ENCODE measurements around the gene GKAP1.
A peak's percentile ranks its signal among the peaks of the same experiment; 100 is the strongest.
"Not testable (repeated sequence)": the region's sequence is repeated elsewhere in the genome, so short reads cannot be mapped to it uniquely, and the experiment has no call there.

GKAP1 gene

DNA sequence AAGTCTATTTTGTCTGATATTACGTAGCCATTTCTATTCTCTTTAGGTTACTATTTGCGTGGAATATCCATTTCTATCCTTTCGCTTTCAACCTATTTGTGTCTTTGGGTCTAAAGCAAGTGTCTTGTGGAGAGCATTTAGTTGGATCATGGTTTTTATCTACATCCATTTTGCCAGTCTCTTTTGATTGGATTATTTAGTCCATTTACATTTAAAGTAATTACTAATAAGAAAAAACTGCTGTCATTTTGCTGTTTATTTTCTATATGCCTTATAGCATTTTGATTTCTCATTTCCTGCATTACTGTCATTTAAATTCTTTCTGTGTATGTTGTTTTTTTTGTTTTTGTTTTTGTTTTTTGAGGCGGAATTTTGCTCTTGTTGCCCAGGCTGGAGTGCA, 83.8 kb downstream of the GKAP1 start:
- Histone ChIP-seq H3K4me1 (ENCODE audit: control insufficient read depth in 2 of 2, insufficient read depth in 2 of 2, low read length in 2 of 2) (no peaks in the 10 kb centered on the region), H3K9ac (ENCODE audit: low read depth in 1 of 2, low read length in 2 of 2) (no peak overlapping the region), H3K36me3 (ENCODE audit: control insufficient read depth in 2 of 2, insufficient read depth in 2 of 2, low read length in 2 of 2) (no peaks in the 10 kb centered on the region), H3K27ac (ENCODE audit: low read depth in 2 of 2, low read length in 2 of 2) (no peak overlapping the region), H3K27me3 (ENCODE audit: control insufficient read depth in 2 of 2, insufficient read depth in 2 of 2, low read length in 2 of 2) (no peaks in the 10 kb centered on the region), H3K9me3 (ENCODE audit: control insufficient read depth in 2 of 2, low read length in 2 of 2) (no peaks in the 10 kb centered on the region), H3K4me3 (ENCODE audit: low read length in 2 of 2) (no peak overlapping the region)

DNA sequence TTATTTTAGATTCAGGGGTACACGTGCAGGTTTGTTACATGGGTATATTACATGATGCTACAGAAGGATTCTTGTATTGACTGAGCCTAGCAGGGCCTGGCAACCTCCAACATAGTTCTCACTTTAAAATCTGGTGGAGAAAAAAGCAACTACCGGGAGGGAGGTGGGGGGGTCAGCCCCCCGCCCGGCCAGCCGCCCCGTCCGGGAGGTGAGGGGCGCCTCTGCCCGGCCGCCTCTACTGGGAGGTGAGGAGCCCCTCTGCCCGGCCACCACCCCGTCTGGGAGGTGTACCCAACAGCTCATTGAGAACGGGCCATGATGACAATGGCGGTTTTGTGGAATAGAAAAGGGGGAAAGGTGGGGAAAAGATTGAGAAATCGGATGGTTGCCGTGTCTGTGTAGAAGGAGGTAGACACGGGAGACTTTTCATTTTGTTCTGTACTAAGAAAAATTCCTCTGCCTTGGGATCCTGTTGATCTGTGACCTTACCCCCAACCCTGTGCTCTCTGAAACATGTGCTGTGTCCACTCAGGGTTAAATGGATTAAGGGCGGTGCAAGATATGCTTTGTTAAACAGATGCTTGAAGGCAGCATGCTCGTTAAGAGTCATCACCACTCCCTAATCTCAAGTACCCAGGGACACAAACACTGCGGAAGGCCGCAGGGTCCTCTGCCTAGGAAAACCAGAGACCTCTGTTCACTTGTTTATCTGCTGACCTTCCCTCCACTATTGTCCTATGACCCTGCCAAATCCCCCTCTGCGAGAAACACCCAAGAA, 88.8 kb downstream of the GKAP1 start:
- not testable (repeated sequence) for H3K9ac ChIP-seq (ENCODE audit: low read depth in 1 of 2, low read length in 2 of 2); H3K27ac ChIP-seq (ENCODE audit: low read depth in 2 of 2, low read length in 2 of 2); H3K4me1 ChIP-seq (ENCODE audit: control insufficient read depth in 2 of 2, insufficient read depth in 2 of 2, low read length in 2 of 2); H3K27me3 ChIP-seq (ENCODE audit: control insufficient read depth in 2 of 2, insufficient read depth in 2 of 2, low read length in 2 of 2); H3K9me3 ChIP-seq (ENCODE audit: control insufficient read depth in 2 of 2, low read length in 2 of 2); H3K4me3 ChIP-seq (ENCODE audit: low read length in 2 of 2); H3K36me3 ChIP-seq (ENCODE audit: control insufficient read depth in 2 of 2, insufficient read depth in 2 of 2, low read length in 2 of 2)

GRCh38 chr9:83724436-83724835, 93.1 kb downstream of the GKAP1 start:
- no peak overlapping the region for H3K9ac ChIP-seq (ENCODE audit: low read depth in 1 of 2, low read length in 2 of 2)
- H3K27ac ChIP-seq (ENCODE audit: low read depth in 2 of 2, low read length in 2 of 2) = no peak overlapping the region
- H3K4me3 ChIP-seq (ENCODE audit: low read length in 2 of 2) = no peak overlapping the region
- no peaks in the 10 kb centered on the region for H3K4me1 ChIP-seq (ENCODE audit: control insufficient read depth in 2 of 2, insufficient read depth in 2 of 2, low read length in 2 of 2)
- H3K36me3 ChIP-seq (ENCODE audit: control insufficient read depth in 2 of 2, insufficient read depth in 2 of 2, low read length in 2 of 2) = no peaks in the 10 kb centered on the region
- H3K9me3 ChIP-seq (ENCODE audit: control insufficient read depth in 2 of 2, low read length in 2 of 2) = peaks cover 3 to 4% of the 10 kb centered on the region in 2 donors
- no peaks in the 10 kb centered on the region for H3K27me3 ChIP-seq (ENCODE audit: control insufficient read depth in 2 of 2, insufficient read depth in 2 of 2, low read length in 2 of 2)

DNA sequence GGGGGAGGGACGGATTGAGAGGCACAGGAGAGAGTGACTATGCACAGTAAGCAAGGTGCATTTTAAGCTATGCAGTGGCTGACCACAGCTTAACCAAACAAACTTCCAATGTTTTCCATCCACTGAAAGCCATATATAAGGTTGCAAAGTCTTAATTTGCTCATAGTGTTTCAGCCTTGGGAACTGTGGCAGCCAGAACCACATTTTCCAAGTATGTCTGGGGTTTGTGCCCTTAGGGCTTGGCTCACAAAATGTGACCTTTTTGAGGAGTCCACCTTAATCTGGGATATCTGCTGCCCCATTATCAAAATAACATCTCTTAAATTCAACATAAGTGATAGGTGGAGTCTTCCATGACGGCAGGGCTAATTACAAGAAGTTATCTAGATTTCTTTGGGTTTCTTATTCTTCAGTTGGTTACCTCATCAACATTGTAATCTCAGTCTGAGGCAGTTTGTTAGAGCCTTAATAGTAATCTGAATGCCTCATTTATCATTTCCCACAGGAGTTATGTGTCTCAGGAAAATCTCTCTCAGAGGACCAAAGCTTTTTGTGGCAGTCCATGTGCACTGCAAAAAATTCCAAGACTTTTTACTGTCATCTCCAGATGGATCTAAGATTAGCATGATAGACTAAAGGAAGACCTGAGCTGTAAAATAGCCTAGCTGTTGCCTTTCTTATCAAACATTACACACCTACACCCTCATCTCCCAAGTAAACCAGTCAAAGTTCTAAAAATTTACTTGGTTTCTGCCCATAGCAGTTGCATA, 94.7 kb downstream of the GKAP1 start:
- Histone ChIP-seq H3K36me3 (ENCODE audit: control insufficient read depth in 2 of 2, insufficient read depth in 2 of 2, low read length in 2 of 2) (no peaks in the 10 kb centered on the region), H3K9me3 (ENCODE audit: control insufficient read depth in 2 of 2, low read length in 2 of 2) (peaks cover 3 to 4% of the 10 kb centered on the region in 2 donors), H3K4me1 (ENCODE audit: control insufficient read depth in 2 of 2, insufficient read depth in 2 of 2, low read length in 2 of 2) (no peaks in the 10 kb centered on the region), H3K9ac (ENCODE audit: low read depth in 1 of 2, low read length in 2 of 2) (no peak overlapping the region), H3K27me3 (ENCODE audit: control insufficient read depth in 2 of 2, insufficient read depth in 2 of 2, low read length in 2 of 2) (no peaks in the 10 kb centered on the region), H3K27ac (ENCODE audit: low read depth in 2 of 2, low read length in 2 of 2) (no peak overlapping the region), H3K4me3 (ENCODE audit: low read length in 2 of 2) (no peak overlapping the region)

DNA sequence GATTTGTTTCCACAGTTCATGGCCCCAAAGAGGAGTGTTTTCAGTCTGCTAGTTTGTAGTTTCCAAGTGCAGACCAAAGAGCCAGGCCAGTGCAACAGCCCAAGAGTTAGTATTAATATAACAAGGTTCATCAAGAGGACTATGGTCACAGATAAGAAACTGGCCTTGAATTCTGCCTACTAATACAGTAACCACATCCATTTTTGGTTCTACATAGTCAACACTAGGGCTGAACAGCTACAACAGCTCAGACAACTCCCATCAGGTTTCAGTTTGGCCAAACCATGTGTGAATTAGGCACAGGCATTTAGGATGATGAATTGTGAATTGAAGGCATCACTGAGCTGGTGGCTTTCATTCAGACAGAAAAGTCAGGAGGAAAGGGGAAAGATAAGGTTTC, 96.1 kb downstream of the GKAP1 start:
- peaks cover 3 to 4% of the 10 kb centered on the region in 2 donors for H3K9me3 ChIP-seq (ENCODE audit: control insufficient read depth in 2 of 2, low read length in 2 of 2)
- no peak overlapping the region for H3K27ac ChIP-seq (ENCODE audit: low read depth in 2 of 2, low read length in 2 of 2)
- H3K4me1 ChIP-seq (ENCODE audit: control insufficient read depth in 2 of 2, insufficient read depth in 2 of 2, low read length in 2 of 2) = no peaks in the 10 kb centered on the region
- H3K9ac ChIP-seq (ENCODE audit: low read depth in 1 of 2, low read length in 2 of 2) = no peak overlapping the region
- no peaks in the 10 kb centered on the region for H3K36me3 ChIP-seq (ENCODE audit: control insufficient read depth in 2 of 2, insufficient read depth in 2 of 2, low read length in 2 of 2)
- H3K4me3 ChIP-seq (ENCODE audit: low read length in 2 of 2) = no peak overlapping the region
- H3K27me3 ChIP-seq (ENCODE audit: control insufficient read depth in 2 of 2, insufficient read depth in 2 of 2, low read length in 2 of 2) = no peaks in the 10 kb centered on the region

- Histone ChIP-seq H3K9me3 (ENCODE audit: control insufficient read depth in 2 of 2, low read length in 2 of 2) (no peaks in the 10 kb centered on the region), H3K4me1 (ENCODE audit: control insufficient read depth in 2 of 2, insufficient read depth in 2 of 2, low read length in 2 of 2) (no peaks in the 10 kb centered on the region), H3K36me3 (ENCODE audit: control insufficient read depth in 2 of 2, insufficient read depth in 2 of 2, low read length in 2 of 2) (no peaks in the 10 kb centered on the region), H3K4me3 (ENCODE audit: low read length in 2 of 2) (no peak overlapping the region), H3K9ac (ENCODE audit: low read depth in 1 of 2, low read length in 2 of 2) (no peak overlapping the region), H3K27me3 (ENCODE audit: control insufficient read depth in 2 of 2, insufficient read depth in 2 of 2, low read length in 2 of 2) (no peaks in the 10 kb centered on the region), H3K27ac (ENCODE audit: low read depth in 2 of 2, low read length in 2 of 2) (no peak overlapping the region)
Measured at GRCh38 chr9:83715794-83716193, 101.8 kb downstream of the GKAP1 start.

GRCh38 chr9:83715221-83715620, 102.3 kb downstream of the GKAP1 start:
- H3K9ac ChIP-seq (ENCODE audit: low read depth in 1 of 2, low read length in 2 of 2) = no peak overlapping the region
- H3K27ac ChIP-seq (ENCODE audit: low read depth in 2 of 2, low read length in 2 of 2) = no peak overlapping the region
- no peaks in the 10 kb centered on the region for H3K27me3 ChIP-seq (ENCODE audit: control insufficient read depth in 2 of 2, insufficient read depth in 2 of 2, low read length in 2 of 2)
- no peak overlapping the region for H3K4me3 ChIP-seq (ENCODE audit: low read length in 2 of 2)
- H3K9me3 ChIP-seq (ENCODE audit: control insufficient read depth in 2 of 2, low read length in 2 of 2) = no peaks in the 10 kb centered on the region
- H3K36me3 ChIP-seq (ENCODE audit: control insufficient read depth in 2 of 2, insufficient read depth in 2 of 2, low read length in 2 of 2) = no peaks in the 10 kb centered on the region
- no peaks in the 10 kb centered on the region for H3K4me1 ChIP-seq (ENCODE audit: control insufficient read depth in 2 of 2, insufficient read depth in 2 of 2, low read length in 2 of 2)

GRCh38 chr9:83714329-83714728, 103.2 kb downstream of the GKAP1 start:
- no peaks in the 10 kb centered on the region for H3K9me3 ChIP-seq (ENCODE audit: control insufficient read depth in 2 of 2, low read length in 2 of 2)
- H3K9ac ChIP-seq (ENCODE audit: low read depth in 1 of 2, low read length in 2 of 2) = no peak overlapping the region
- H3K27ac ChIP-seq (ENCODE audit: low read depth in 2 of 2, low read length in 2 of 2) = no peak overlapping the region
- no peaks in the 10 kb centered on the region for H3K36me3 ChIP-seq (ENCODE audit: control insufficient read depth in 2 of 2, insufficient read depth in 2 of 2, low read length in 2 of 2)
- no peaks in the 10 kb centered on the region for H3K4me1 ChIP-seq (ENCODE audit: control insufficient read depth in 2 of 2, insufficient read depth in 2 of 2, low read length in 2 of 2)
- no peaks in the 10 kb centered on the region for H3K27me3 ChIP-seq (ENCODE audit: control insufficient read depth in 2 of 2, insufficient read depth in 2 of 2, low read length in 2 of 2)
- H3K4me3 ChIP-seq (ENCODE audit: low read length in 2 of 2) = no peak overlapping the region

GRCh38 chr9:83708515-83709158, 108.9 kb downstream of the GKAP1 start:
- peaks cover 5 to 11% of the 10 kb centered on the region in 2 donors for H3K4me1 ChIP-seq (ENCODE audit: control insufficient read depth in 2 of 2, insufficient read depth in 2 of 2, low read length in 2 of 2)
- H3K4me3 ChIP-seq (ENCODE audit: low read length in 2 of 2) = peak overlapping the region; percentile 93 to 97
- no peaks in the 10 kb centered on the region for H3K9me3 ChIP-seq (ENCODE audit: control insufficient read depth in 2 of 2, low read length in 2 of 2)
- peak overlapping the region; percentile 94 to 98 for H3K27ac ChIP-seq (ENCODE audit: low read depth in 2 of 2, low read length in 2 of 2)
- no peaks in the 10 kb centered on the region for H3K27me3 ChIP-seq (ENCODE audit: control insufficient read depth in 2 of 2, insufficient read depth in 2 of 2, low read length in 2 of 2)
- peak overlapping the region; percentile 87 to 97 for H3K9ac ChIP-seq (ENCODE audit: low read depth in 1 of 2, low read length in 2 of 2)
- no peaks in the 10 kb centered on the region for H3K36me3 ChIP-seq (ENCODE audit: control insufficient read depth in 2 of 2, insufficient read depth in 2 of 2, low read length in 2 of 2)

Measured in mucosa of rectum (tissue), 2 donors.